ENCODE measurements around the gene ZHX3.

DNA sequence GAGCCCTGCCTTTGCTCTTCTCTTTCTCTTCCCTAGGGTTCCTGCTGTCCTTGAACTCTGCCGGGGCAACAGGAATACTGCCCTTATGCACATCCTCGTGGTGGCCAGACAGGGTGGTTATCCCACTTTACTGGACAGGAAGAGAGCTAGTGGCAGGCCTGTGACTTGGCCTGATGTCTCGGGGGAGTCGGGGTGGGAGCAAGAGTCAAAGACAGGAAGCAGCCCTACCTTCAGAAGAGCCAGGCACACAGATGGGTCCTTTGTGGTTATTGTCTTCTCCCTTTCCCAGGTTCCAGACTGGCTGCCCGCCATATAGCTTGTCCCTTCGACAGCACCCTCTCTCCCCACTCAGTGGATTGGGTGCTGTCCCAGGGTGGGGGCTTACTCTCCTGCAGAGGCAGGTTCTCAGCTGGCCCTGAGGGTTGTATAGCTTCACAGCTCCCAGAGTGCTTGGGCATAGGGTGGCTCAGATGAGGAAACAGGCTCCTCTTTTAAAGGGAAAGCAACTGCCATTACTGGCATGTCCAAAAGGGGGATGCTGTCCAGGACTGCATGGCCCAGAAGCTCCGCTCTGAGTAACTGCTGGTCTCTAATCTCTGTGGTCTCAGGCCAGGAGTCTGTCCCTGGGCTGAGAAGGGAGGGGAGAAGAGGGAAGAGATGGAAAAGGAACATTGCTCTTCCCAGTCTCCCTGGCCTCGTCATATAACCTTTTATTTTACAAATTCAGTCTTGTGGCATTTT, 162.9 kb downstream of the ZHX3 start:
- TF ChIP-seq, protein P1, sequence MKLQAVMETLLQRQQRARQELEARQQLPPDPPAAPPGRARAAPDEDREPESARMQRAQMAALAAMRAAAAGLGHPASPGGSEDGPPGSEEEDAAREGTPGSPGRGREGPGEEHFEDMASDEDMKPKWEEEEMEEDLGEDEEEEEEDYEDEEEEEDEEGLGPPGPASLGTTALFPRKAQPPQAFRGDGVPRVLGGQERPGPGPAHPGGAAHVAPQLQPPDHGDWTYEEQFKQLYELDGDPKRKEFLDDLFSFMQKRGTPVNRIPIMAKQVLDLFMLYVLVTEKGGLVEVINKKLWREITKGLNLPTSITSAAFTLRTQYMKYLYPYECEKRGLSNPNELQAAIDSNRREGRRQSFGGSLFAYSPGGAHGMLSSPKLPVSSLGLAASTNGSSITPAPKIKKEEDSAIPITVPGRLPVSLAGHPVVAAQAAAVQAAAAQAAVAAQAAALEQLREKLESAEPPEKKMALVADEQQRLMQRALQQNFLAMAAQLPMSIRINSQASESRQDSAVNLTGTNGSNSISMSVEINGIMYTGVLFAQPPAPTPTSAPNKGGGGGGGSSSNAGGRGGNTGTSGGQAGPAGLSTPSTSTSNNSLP (IDR thresholded peaks at IDR 0.05; ENCODE audit: borderline replicate concordance, low read depth, low read length), result no peak
- TF ChIP-seq, protein P2, sequence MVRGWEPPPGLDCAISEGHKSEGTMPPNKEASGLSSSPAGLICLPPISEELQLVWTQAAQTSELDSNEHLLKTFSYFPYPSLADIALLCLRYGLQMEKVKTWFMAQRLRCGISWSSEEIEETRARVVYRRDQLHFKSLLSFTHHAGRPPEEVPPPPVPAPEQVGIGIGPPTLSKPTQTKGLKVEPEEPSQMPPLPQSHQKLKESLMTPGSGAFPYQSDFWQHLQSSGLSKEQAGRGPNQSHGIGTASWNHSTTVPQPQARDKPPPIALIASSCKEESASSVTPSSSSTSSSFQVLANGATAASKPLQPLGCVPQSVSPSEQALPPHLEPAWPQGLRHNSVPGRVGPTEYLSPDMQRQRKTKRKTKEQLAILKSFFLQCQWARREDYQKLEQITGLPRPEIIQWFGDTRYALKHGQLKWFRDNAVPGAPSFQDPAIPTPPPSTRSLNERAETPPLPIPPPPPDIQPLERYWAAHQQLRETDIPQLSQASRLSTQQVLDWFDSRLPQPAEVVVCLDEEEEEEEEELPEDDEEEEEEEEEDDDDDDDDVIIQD (CRISPR knock-in tag; IDR thresholded peaks at IDR 0.05), result no peak
